Neural progenitor cell (in vitro differentiated cells): ENCODE data around the gene WIPF1.

ENCODE experiments used
- EZH2 ChIP-seq: fragments of 200-600 bp; sonication (generic); IDR thresholded peaks from 2 replicates; pipeline ENCODE4 v1.6.1; 2017; ENCODE audit warnings: antibody characterized with exemption, mild to moderate bottlenecking, moderate library complexity
- EZH2phosphoT487 ChIP-seq: fragments of 200-600 bp; sonication (generic); IDR thresholded peaks from 2 replicates; pipeline ENCODE4 v1.6.1; 2017; ENCODE audit warnings: antibody characterized with exemption
- TF ChIP-seq, protein P1 (sequence below): fragments of 200-600 bp; sonication (generic); IDR thresholded peaks from 2 replicates; pipeline ENCODE4 v1.5.1; 2017; ENCODE audit warnings: antibody characterized with exemption, mild to moderate bottlenecking

DNA sequence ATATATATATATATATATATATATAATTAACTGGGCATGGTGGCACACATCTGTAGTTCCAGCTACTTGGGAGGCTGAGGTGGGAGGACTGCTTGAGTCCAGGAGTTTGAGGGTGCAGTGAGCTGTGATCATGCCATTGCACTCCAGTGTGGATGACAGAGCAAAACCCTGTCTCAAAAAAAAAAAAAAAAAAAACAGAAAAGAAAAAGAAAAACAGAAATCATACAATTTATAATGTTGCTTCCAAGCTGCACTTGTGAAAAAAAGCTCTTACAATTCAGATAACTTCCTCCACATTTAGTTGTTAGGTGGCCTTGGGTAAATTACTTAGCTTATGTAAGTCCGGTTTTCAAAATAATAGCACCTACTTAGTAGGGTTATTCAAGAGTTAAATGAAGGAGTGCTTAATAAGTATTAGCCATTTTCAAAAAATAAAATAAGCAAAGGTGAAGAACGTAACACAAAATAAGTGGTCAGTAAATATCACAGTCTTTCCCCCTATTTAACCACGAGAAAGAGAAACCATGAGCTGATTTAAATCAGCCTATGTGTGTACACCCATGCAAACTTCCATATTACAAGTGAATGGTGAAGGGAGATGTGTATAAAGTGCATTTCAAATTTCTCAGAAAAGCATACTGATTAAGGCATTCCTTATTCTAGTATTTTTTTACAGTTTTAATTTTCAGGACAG lies 2.3 kb downstream of the WIPF1 start:
- TF ChIP-seq, protein P1, sequence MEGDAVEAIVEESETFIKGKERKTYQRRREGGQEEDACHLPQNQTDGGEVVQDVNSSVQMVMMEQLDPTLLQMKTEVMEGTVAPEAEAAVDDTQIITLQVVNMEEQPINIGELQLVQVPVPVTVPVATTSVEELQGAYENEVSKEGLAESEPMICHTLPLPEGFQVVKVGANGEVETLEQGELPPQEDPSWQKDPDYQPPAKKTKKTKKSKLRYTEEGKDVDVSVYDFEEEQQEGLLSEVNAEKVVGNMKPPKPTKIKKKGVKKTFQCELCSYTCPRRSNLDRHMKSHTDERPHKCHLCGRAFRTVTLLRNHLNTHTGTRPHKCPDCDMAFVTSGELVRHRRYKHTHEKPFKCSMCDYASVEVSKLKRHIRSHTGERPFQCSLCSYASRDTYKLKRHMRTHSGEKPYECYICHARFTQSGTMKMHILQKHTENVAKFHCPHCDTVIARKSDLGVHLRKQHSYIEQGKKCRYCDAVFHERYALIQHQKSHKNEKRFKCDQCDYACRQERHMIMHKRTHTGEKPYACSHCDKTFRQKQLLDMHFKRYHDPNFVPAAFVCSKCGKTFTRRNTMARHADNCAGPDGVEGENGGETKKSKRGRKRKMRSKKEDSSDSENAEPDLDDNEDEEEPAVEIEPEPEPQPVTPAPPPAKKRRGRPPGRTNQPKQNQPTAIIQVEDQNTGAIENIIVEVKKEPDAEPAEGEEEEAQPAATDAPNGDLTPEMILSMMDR = no peak
- TF ChIP-seq EZH2phosphoT487 (no peak), EZH2 (no peak)
